K562 treated with DMSO at 1 percent for 4 hours (cell line): ENCODE results near the gene CNN2. TPM values are rescaled to one million over a fixed set of nuclear protein-coding genes. Genes with fewer than 3 reads are reported as not detected.

Source experiments
- total RNA-seq: library from RNA; unstranded; fragments of 300-600 nt; gene quantifications from 2 replicates; pipeline ENCODE4 v1.2.3, GENCODE V29; 2022; ENCODE audit not compliant: insufficient read depth

The CNN2 gene
- 117 and 118 TPM in 2 replicates for total RNA-seq

DNA sequence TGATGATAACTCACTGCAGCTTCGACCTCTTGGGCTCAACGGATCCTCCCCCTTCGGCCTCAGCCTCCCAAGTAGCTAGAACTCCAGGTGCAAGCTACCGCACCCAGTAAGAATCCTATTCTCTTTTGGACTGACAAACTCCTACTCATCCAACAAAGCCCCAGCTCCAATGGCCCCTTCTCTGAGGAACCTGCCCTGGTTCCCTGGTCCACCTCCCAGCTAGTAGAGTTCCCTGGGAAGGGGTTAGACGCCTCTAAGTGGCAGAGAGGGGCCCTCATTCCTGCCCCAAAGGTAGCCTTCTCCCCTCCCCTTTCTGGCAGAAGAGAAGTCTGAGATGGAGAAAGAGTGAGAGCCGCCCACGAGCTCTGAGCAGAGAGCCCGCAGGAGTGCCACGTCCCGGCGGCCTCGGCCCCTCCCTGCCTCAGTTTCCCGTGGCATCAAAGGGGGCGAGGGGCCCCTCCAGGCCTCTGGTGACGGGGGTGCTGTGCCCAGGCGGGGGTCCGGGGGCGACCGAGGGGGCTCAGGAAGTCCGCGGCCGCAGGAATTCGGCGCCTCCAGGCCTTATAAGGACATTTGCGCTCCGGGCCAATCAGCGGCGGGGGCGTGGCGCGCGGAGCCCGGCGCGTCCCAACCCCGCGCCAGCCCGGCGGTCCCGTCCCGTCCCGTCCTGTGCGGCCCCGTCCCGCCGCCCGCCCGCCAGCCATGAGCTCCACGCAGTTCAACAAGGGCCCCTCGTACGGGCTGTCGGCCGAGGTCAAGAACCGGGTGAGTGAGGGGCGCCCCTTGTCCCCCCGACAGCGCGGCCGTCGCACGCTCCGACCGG lies at the start of gene CNN2:
CNN2 (plus strand) TSS at position 649 of the 823 bp plus-strand sequence; CDS start at position 703, 54 bp downstream.

DNA sequence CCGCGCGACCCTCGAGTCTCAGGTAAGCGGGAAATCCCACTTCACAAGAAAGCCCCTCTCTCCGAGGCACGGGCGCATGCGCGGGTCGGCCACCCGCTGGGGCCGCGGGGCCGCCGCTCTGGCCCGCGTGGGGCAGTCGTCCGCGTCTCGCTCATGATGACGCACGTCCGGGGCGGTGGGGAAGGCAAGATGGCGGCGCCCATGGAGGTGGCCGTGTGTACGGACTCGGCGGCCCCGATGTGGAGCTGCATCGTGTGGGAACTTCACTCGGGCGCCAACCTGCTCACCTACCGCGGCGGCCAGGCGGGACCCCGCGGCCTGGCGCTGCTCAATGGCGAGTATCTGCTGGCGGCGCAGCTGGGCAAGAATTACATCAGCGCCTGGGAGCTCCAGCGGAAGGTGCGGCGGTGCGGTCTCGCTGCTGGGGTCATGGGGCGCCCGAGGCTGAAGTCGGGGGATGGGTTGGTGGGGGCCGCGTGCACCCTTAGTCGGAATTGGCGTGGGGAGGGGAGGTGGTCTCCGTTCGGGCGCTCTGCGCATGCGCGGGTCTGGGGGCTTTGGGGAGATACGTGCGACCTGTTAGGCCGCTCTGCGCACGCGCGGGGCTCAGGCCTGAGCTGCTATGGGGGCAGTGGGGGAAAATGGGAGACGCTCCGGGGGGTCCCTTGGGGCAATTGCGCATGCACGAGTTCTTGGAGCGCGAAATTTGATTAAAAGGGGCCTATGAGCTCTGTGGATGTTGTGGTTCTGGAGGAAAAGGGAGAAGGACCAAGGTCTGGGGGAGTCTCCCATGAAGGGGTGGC lies 42.0 kb upstream of the CNN2 start, which contains the start of gene WDR18:
WDR18 (plus strand) TSS at position 181 of the 803 bp plus-strand sequence; CDS start at position 190, 9 bp downstream.

DNA sequence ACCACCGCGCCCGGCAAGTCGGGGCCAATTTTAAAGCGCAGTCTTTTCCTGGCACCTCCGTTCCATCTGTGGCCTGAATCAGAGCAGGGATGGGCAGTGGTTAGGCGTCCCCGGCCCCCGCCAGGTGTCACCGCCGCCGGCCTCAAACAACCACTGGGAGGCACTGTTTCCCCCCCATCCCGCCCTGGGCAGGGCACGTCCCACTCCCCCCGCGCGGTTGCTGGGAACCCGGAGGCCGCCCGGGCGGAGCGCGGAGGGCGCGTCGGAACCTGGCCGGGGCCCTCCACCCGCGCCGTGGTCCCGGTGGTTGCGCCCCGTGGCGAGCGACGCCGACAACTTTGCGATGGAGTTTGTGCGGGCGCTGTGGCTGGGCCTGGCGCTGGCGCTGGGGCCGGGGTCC lies 26.3 kb upstream of the CNN2 start, which contains the start of gene GRIN3B:
GRIN3B (plus strand) TSS at position 325 of the 400 bp plus-strand sequence; CDS start at position 344, 19 bp downstream.

DNA sequence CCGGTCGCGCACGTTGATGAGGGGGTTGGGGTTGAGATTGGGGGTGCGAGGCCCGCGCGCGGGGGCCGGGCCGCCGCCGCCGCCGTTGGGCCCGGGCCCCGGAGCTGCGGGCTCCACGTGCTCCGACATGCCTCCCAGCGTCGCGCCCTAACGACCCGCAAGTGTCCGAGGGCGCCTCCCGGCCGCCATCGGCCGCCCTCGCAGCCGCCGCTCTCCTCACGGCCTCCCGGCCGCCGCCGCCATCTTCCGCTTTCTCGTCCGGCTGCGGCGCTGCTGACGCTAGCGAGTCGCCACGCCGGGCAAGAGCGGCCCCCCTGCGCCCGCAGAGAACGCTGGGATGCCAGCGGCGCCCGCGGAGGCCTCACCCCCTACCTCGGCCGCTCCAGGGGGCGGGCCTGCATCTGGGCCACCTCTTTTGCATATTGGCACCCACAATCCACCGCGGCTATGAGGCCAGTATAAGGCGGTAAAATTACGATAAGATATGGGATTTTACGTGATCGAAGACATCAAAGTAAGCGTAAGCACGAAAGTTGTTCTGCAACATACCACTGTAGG lies 5.5 kb upstream of the CNN2 start, which contains the start of gene TMEM259:
TMEM259 (minus strand) TSS at position 256 of the 558 bp plus-strand sequence; CDS start at position 129, 127 bp downstream.

DNA sequence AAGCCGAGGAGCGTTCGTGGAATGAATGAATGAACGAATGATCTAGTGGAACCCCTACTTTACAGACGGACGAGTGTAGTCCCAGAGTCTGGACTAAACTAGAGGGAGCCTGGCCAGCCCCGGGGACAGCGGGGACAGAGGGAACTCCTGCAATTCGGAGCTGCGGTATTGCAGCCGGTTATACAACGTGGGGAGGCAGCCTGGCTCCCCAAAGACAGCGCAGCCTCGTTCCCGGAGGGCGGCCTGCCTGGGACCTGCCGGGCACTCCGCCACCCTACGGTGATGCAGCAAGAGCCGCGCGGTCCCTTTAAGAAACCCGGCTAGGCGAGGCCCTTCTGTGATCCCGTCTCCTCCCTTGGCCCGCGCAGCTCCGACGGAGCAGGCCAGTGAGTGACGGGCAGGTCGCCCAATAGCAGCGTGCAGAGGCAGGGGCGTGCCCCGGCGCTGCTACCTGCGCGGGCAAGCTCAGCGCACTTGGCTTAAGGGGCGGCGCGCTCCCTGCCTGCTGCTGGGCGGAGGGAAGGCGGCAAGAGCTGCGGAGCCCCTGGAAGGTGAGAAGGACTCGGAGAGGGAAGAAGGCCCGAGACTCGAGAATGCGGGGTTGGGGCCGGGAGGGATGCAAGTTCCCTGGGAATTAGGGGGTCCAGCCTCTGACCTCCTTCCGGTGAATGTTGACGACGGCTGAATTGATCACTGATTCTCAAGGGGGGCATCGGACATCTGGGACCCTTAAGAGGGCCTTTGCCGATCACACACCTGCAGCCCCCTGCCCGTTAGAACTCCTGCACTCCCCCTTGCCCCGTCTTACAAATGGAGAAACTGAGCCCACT lies 13.5 kb downstream of the CNN2 start, which contains the start of gene ABCA7:
ABCA7 (plus strand) TSS at position 462 of the 830 bp plus-strand sequence. CDS start 1,255 bp downstream, outside the sequence.

DNA sequence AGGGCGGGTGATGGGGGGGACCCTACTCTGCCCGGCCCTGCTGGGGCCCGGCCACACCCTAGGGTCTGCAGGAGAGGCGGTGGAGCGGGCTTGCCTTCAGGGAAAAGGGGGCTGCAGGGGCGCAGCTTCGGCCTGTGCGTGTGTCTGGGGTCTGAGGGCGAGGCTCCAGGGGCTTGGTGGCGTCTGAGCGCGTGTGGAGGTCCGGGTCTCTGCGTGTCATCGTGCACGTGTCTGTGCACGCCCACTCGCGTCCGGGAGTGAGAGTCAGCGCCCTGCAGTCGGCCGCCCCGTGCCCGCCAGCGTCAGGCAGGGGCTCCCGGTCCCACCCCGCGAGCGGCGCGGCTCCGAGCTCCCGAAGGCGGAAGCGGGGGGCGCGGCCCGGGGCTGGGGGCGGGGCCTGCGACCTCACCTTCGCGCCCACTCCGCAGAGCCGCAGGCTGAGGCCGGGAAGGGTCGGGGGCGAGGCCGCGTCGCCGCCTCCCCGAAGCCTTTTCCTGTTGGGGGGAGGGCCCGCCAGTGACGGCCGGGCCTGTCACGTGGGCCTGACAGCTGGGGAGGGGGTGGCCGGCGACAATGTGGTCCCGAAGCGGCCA lies 40.4 kb downstream of the CNN2 start, which contains the start of gene ARHGAP45:
ARHGAP45 (plus strand) TSS at position 420 of the 593 bp plus-strand sequence. CDS start 239 bp downstream, outside the sequence.

Other genes starting within 250 kb of the CNN2 start
- gene PTBP1, start 229.2 kb upstream of the CNN2 start, total RNA-seq, result 358 and 442 TPM in 2 replicates
- gene PLPPR3, start 204.7 kb upstream of the CNN2 start, total RNA-seq, result 86.2 and 97.2 TPM in 2 replicates
- 2.0 and 4.1 TPM in 2 replicates for gene AZU1, start 198.8 kb upstream of the CNN2 start, total RNA-seq
- gene PRTN3, start 185.6 kb upstream of the CNN2 start, total RNA-seq, result 4.7 and 5.0 TPM in 2 replicates
- gene ELANE, start 174.3 kb upstream of the CNN2 start, total RNA-seq, result not detected in 2 replicates
- gene CFD, start 166.9 kb upstream of the CNN2 start, total RNA-seq, result 44.6 and 62.6 TPM in 2 replicates
- gene MED16, start 133.4 kb upstream of the CNN2 start, total RNA-seq, result 29.7 and 43.4 TPM in 2 replicates
- not detected in 2 replicates for gene RNU6-9, start 133.1 kb upstream of the CNN2 start, total RNA-seq
- gene R3HDM4, start 113.4 kb upstream of the CNN2 start, total RNA-seq, result 152 and 154 TPM in 2 replicates
- 3.7 and 5.8 TPM in 2 replicates for gene KISS1R, start 109.3 kb upstream of the CNN2 start, total RNA-seq
- gene ARID3A, start 100.6 kb upstream of the CNN2 start, total RNA-seq, result 40.2 and 46.0 TPM in 2 replicates
- 69.4 and 76.6 TPM in 2 replicates for gene WDR18, start 42.3 kb upstream of the CNN2 start, total RNA-seq
- 0.75 and 0.97 TPM in 2 replicates for gene GRIN3B, start 26.2 kb upstream of the CNN2 start, total RNA-seq
- 198 and 255 TPM in 2 replicates for gene TMEM259, start 5.5 kb upstream of the CNN2 start, total RNA-seq
- not detected in 2 replicates for gene RNU6-2, start 5.1 kb upstream of the CNN2 start, total RNA-seq
- gene ABCA7, start 13.5 kb downstream of the CNN2 start, total RNA-seq, result 41.5 and 58.2 TPM in 2 replicates
- gene ARHGAP45, start 40.6 kb downstream of the CNN2 start, total RNA-seq, result 21.6 and 27.0 TPM in 2 replicates
- 205 and 214 TPM in 2 replicates for gene POLR2E, start 68.8 kb downstream of the CNN2 start, total RNA-seq
- 870 and 876 TPM in 2 replicates for gene GPX4, start 77.4 kb downstream of the CNN2 start, total RNA-seq
- 36.2 and 36.3 TPM in 2 replicates for gene SBNO2, start 147.7 kb downstream of the CNN2 start, total RNA-seq
- gene STK11, start 179.2 kb downstream of the CNN2 start, total RNA-seq, result 105 and 123 TPM in 2 replicates
- gene CBARP, start 211.4 kb downstream of the CNN2 start, total RNA-seq, result 4.8 and 7.1 TPM in 2 replicates
- 424 and 456 TPM in 2 replicates for gene ATP5F1D, start 215.1 kb downstream of the CNN2 start, total RNA-seq
- gene MIDN, start 222.0 kb downstream of the CNN2 start, total RNA-seq, result 48.5 and 50.6 TPM in 2 replicates
- 140 and 141 TPM in 2 replicates for gene CIRBP, start 242.7 kb downstream of the CNN2 start, total RNA-seq
- 81.3 and 99.5 TPM in 2 replicates for gene FAM174C, start 248.9 kb downstream of the CNN2 start, total RNA-seq